ENCODE measurements around the gene SFMBT2. TPM values are rescaled to one million over a fixed set of nuclear protein-coding genes. Genes with fewer than 3 reads are reported as not detected.

SFMBT2 gene
- total RNA-seq, result 10 to 100 TPM; 25.6 to 32.1 TPM

DNA sequence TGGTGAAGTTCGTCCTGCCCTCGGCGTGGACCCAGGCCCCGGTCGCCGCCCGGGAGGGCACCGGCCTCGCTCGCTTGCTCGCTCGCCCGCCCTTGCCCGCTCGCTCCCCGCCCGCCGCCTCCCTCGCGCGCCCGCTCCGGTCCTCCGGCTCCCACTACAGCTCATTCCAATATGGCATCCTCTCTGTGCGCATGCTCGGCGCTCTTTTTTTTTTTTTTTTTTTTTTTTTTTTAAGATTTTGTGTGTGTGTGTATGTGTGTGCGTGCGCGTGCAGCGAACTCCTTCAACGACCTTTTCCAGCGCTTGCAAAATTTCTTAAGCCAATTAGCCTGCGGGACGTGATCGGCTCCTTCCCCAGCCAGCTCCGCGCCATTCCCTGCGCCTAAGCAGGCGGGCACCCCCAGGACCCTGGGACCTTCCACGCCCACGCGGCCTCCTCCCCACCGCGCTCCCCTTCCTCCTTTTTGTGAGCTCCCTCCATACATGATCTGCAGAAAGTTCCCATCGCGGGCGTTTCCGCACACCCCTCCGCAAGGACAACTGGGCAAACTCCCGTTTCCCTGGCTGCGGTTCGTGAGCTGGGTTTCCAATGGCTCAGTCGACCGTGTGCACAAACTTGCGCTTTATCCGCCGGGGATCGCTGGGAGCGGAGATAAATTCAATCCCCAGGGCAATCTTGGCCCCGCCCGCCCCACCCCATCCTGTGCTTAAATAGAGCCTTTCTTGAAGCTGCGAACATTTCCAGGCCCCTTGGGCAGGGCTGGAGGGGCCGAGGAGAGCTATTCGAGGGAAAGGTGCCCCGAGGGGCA is at the start of gene SFMBT2:
TSS of gene SFMBT2 (minus strand) at position 173 of the 809 bp plus-strand sequence. CDS start 29,136 bp downstream, outside the sequence.
- H3K27ac Mint-ChIP-seq, result peak within 1 kb of the TSS; percentile 96 to 99
- peak; percentile 51 to 56 for ATAC-seq

DNA sequence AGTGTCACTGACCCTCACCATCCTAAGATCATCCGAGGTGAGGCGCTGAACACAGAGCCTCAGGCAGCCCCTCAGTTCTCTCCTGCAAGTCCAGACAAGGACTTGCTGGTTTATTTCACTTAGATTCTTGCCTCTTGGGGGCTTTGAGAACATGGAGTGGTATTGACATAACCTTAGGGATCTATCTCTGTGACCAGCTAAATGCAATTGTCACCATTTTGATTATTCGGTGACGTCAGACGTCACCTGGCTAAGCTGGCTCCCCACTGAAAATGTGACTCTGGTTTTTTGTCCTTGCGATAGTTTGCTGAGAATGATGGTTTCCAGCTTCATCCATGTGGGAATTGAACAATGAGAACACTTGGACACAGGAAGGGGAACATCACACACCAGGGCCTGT is 49.2 kb upstream of the SFMBT2 start:
- no peak for DNase-seq (ENCODE audit: low spot score in 2 of 2)
- no peak overlapping the region for H3K27ac Mint-ChIP-seq
- no peaks in the 10 kb centered on the region for H3K36me3 Mint-ChIP-seq
- no peaks in the 10 kb centered on the region for H3K9me3 Mint-ChIP-seq
- ATAC-seq, result no peak

More for the DNA sequence above, at the start of gene SFMBT2:
- Mint-ChIP-seq H3K9me3 (no peaks in the 10 kb centered on the region), H3K36me3 (peaks cover 6 to 21% of the 10 kb centered on the region in 2 donors)
- DNase-seq (ENCODE audit: low spot score in 2 of 2), result peak; percentile 68 to 72

DNA sequence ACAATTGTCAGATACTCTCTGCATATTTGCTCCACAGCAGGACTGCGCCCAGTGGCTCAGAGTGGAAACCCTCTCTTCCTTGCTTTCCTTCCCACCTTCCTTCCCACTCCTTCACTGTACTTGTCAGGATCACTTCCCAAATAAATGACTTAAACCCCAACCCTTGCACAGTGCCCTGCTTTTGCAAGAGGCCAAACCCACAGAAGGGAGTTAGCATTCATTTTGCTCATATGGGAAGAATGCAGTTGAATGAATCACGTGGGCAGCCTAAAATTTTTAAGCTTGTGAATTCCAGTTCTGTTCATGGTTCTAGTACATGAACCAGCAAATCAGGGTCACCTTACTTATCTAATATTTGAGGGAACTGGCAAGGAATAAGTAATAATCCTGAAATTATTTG is 47.7 kb upstream of the SFMBT2 start:
- H3K9me3 Mint-ChIP-seq, result peaks cover 3 to 5% of the 10 kb centered on the region in 2 donors
- DNase-seq (ENCODE audit: low spot score in 2 of 2), result no peak
- no peak overlapping the region for H3K27ac Mint-ChIP-seq
- no peak for ATAC-seq
- no peaks in the 10 kb centered on the region for H3K36me3 Mint-ChIP-seq

DNA sequence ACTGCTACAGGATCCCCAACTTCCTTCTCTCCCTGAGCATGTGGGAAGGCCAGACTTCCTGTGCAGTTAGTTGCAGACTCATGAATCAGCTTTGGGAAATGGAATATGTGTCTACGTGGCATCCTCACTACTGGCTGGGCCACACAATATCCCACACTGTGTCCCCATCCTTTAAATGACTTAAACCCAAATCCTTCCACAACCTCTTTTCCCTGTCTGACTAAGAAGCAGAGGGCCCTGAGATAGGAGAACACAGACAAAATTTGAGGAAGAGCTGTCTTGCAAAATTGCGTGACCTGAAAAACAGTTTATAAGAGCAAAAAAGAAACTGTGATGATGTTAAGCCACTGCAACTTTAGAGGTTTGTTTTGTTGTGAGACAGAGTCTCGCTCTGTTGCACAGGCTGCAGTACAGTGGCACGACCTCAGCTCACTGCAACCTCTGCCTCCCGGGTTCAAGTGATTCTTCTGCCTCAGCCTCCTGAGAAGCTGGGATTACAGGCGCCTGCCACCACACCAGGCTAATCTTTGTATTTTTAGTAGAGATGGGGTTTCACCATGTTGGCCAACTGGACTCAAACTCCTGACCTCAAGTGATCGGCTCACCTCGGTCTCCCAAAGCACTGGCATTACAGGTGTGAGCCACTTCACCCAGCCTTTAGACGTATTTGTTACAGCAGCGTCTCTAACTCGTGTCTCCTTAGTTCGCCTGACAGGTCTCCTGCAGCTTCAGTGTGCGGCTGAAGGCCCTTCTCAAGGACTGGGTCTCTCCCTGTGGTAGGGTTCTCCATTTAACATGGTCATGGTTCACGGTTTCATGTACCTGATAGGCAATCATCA is 46.9 kb upstream of the SFMBT2 start:
- Mint-ChIP-seq H3K27ac (no peak overlapping the region), H3K36me3 (no peaks in the 10 kb centered on the region), H3K9me3 (peaks cover 3 to 5% of the 10 kb centered on the region in 2 donors)
- ATAC-seq, result no peak
- no peak for DNase-seq (ENCODE audit: low spot score in 2 of 2)

DNA sequence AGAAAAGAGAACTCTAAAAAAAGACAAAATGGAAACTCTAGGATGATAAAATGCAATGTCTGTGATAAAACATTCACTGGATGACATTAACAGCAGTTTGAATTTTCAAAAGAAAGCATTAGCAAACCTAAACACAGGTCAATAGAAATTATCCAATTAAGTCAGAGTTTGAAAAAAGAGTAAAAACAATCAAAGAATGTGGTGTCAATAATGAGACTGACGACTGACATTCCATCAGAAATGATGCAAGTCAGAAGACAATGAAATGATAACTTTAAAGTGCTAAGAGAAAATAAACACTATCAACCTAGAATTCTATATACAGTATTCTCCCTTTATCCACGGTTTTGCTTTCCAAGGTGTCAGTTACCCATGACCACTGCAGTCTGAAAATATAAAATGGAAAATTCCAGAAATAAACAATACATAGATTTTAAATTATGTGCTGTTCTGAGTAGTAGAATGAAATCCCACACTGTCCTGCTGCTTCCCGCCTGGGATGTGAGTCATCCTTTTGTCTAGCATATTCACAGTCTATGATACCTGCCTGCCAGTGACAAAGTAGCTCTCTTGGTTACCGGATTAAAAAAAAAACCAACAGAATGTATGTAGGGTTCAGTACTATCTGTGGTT is 38.3 kb upstream of the SFMBT2 start:
- peaks cover 0 to 9% of the 10 kb centered on the region in 2 donors for H3K36me3 Mint-ChIP-seq
- peaks cover 6 to 23% of the 10 kb centered on the region in 2 donors for H3K9me3 Mint-ChIP-seq
- no peak for DNase-seq (ENCODE audit: low spot score in 2 of 2)
- no peak overlapping the region for H3K27ac Mint-ChIP-seq
- ATAC-seq, result no peak

DNA sequence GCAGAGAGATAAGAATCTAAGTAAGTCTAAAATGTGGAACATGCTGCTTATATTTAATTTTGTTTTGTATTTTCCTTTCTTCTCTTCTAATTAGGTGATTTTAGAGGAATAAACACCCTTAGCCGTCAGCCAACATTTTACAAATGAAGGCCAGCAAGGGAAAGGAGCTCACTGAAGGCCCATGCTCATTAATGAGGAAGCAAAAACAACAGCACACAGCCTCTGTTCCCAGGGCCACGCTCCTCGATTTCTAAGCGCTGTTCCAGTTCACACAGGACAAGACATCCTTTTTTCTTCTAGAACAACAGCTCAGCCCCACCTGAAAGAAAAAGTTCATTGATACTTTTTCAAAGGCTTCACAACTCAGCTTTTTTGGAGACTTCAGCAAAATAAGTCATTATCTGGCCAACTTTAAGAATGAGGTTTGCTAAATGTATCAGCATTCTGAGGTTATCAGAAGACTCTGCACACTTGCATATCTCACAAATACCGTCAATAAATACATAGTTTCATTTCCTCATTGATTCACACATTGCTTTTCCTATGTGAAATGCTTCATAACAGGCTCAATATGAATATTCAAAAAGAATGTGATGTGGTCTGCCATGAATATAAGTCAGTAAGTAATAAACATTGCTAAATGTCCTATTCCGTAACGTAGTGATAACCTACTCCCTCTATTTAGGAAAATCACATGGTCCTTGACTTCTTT is 34.8 kb upstream of the SFMBT2 start:
- Mint-ChIP-seq H3K9me3 (peaks cover 3 to 16% of the 10 kb centered on the region in 2 donors), H3K36me3 (peaks cover 0 to 9% of the 10 kb centered on the region in 2 donors), H3K27ac (no peak overlapping the region)
- DNase-seq (ENCODE audit: low spot score in 2 of 2) (no peak), ATAC-seq (no peak)

DNA sequence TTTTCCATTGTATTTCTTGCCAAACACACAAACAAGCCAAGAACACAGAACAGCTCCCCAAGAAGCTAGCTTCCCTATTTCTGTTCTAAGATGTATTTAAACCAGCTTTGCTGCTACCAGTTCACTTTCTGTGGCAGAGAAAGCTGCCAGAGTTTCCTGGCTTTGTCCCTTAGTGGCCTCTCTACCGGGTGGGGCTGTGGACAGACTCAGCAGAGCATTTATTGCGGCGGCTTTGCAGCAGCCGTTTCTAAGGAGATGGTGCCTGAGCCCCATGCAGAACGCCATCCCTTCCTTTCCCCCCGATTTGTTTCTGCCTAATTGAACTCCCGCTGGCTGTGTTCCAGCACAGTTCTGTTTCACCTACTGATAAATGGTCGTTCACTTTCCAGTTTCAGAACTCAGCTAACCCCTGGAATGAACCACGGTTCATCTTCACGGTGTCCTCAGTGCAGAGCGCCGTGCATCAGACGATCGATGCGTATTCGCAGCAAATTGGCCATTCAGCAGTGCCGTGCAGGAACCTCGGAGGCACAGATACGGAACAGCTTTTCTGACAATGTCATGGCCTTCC is 33.8 kb upstream of the SFMBT2 start:
- no peak for ATAC-seq
- peaks cover 3 to 10% of the 10 kb centered on the region in 2 donors for H3K9me3 Mint-ChIP-seq
- H3K36me3 Mint-ChIP-seq, result peaks cover 0 to 9% of the 10 kb centered on the region in 2 donors
- no peak for DNase-seq (ENCODE audit: low spot score in 2 of 2)
- no peak overlapping the region for H3K27ac Mint-ChIP-seq

DNA sequence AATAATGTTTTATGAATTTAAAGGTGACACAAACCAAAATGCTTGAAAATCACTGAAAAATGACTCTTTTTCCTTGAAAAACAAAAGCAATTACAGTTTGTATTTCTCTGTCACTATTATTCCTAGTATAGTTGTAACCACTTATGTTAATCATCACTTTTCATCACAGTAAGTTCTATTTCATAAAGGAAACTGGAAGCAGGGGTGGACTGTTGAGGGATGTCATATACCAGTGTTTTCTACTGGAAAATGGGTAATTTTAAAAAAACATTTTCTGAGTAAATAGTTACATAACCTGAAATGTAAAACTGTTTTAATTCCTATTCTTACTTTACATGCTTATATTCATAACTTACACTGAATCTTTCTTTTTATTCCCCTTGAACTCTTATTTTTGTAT is 32.2 kb upstream of the SFMBT2 start:
- peaks cover 0 to 2% of the 10 kb centered on the region in 2 donors for H3K9me3 Mint-ChIP-seq
- ATAC-seq (no peak), DNase-seq (ENCODE audit: low spot score in 2 of 2) (no peak)
- H3K36me3 Mint-ChIP-seq, result no peaks in the 10 kb centered on the region
- H3K27ac Mint-ChIP-seq, result no peak overlapping the region

DNA sequence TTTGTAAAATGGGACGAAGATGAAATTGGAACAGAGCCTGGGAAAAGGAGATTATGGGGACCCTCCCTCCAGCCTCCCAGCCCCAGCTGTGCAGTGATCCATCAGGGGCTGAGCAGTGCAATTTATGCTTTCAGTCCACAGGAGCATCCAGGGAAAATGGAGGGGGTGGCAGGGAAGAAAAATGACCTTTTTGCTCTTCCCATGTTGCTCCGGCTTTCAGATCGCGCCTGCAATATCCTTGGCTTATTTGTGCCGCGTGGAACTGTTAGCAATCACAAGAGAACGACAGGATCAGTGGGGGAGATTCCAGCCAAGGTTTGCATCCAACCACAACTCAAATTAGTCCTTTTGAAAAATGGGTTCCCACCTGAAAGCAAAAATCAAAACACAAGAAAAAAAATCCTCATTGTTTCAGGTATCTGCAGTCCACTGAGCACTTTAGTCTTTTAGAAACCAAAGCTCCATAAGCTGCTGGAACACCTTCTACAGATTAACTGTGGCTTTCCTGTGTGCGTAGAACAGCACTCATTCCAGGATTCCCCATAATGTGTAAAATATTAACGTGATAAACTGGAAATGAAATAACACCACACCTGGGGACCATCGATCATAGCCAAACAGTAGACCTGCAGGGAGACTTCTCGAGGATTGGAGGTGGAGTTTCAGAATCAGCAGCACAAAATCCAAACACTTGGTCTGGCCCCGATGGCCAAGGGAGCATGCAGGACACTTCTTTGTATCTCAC is 30.7 kb upstream of the SFMBT2 start:
- Mint-ChIP-seq H3K9me3 (no peaks in the 10 kb centered on the region), H3K36me3 (no peaks in the 10 kb centered on the region), H3K27ac (no peak overlapping the region)
- ATAC-seq (no peak), DNase-seq (ENCODE audit: low spot score in 2 of 2) (no peak)

DNA sequence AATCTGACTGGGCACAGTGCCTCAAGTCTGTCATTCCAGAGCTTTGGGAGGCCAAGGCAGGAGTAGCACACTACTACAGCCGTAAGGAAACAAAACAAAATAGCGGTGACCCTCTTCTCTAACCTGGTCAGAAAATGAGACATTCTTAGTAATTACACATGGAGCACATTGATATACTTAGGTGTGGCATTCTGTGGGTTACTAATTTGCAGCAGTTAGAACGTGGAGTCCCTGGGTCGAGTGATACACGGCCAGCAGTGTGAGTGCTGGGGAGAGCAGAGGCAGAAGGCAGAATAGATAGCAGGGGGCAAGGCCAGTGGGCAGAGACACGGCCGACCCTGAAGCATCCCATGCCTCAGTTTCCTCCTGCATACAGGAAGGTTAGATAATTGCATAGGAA is 28.9 kb upstream of the SFMBT2 start:
- no peaks in the 10 kb centered on the region for H3K9me3 Mint-ChIP-seq

DNA sequence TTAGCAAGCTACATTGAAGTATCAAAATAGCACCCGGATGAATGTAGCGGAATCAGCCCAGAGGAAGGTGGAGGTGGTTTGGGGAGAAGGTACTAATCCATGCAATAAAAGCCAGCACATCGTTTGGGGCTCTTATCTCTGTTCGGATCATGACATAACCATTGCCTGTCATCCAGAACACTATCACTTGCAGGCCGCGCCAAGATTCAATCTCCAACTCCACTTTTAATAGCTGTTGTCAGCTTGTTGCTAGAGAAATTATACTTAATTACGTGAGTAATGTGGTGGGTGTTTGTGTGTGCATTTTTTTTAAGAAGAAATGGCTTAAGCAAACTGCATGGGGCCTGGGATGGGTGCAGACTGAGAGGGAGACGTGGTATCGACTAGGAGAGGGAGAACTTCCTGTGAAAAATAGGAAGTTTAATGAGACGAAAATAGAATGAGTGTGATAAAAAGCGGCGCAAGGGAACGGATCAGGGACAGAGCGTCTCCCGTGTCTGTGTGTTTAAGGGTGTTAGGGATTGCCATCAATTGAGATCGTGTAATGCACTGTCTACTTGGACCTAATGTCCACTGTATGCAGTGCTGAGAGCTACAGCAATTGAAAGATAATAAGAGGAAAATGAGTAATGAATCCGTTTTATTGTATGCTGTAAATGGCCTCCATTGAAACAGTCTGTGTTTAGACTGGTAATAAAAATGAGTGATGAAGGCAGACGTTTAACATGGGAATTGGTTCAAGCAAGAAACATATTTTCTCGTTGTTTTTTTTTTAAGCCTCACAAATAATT is 27.6 kb upstream of the SFMBT2 start:
- ATAC-seq (no peak), DNase-seq (ENCODE audit: low spot score in 2 of 2) (no peak)
- H3K9me3 Mint-ChIP-seq, result no peaks in the 10 kb centered on the region
- H3K27ac Mint-ChIP-seq, result no peak overlapping the region
- no peaks in the 10 kb centered on the region for H3K36me3 Mint-ChIP-seq

More for the DNA sequence above, 28.9 kb upstream of the SFMBT2 start:
- Mint-ChIP-seq H3K27ac (no peak overlapping the region), H3K36me3 (no peaks in the 10 kb centered on the region)
- DNase-seq (ENCODE audit: low spot score in 2 of 2) (no peak), ATAC-seq (no peak)

DNA sequence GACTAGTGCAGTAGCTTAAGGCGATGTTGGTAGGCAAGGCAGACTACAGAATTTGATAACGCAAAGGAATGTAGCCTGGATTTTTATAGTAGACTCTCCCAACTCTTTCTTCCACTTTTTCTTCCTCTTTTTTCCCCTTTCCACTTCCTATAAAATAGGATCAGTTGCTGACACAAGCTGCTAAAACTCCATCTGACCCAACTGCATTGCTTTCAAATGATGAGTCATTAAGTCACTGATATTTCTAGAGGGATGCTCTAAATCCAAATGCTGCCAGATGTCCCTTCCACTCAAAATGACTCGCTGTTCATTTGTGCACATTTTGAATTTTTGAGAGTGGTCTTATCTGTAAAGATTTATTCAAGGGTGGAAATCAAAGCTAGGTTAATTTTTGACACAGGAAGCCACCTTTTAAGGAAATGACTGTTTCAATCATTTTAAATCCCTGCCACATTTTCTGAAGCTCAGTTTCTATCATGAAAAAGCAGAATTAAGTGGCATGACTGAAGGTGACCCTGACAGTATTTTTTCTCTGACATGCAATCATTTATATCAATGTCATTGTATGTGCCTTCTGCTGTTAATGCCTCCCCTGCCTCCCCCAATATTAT is 25.8 kb upstream of the SFMBT2 start:
- Mint-ChIP-seq H3K9me3 (no peaks in the 10 kb centered on the region), H3K27ac (no peak overlapping the region), H3K36me3 (no peaks in the 10 kb centered on the region)
- DNase-seq (ENCODE audit: low spot score in 2 of 2) (no peak), ATAC-seq (no peak)

DNA sequence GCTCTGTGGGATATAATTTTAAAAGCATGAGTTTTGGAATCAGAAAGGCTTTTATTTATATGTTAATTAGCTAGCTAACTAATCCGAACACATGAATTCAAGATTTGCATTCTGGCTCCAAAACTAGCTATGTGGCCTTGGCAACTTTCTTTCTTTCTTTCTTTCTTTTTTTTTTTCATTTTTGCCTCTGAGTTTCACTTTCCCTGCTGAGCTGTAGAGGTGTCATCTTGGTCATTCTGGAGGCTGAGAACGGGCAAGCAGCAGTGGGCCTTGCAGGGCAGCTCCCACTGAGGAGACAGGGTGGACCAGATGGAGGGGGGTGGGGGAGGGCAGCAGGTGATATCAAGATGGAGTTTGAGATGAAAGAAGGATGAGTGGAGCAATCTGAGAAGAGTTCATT is 24.8 kb upstream of the SFMBT2 start:
- no peak overlapping the region for H3K27ac Mint-ChIP-seq
- H3K36me3 Mint-ChIP-seq, result no peaks in the 10 kb centered on the region

DNA sequence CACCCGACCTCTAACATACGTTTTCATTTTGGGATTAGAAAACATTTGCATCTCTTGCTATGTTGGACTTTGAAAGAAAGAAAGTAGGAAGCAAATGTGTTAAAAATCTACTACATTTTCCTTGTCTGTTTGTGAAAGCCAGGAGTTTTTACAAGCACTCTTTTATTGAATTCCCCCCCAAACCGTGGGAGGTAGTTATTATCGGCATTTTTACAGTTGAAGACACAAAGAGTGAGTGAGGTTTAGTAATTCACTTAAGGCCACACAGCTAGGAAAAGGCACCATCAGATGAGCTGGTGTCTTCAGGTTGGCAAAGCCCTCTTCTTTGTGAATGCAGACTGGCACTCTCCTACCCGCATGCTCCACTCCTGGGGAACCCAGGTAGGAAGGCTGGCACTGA is 23.5 kb upstream of the SFMBT2 start:
- Mint-ChIP-seq H3K27ac (no peak overlapping the region), H3K36me3 (no peaks in the 10 kb centered on the region), H3K9me3 (no peaks in the 10 kb centered on the region)
- ATAC-seq (no peak), DNase-seq (ENCODE audit: low spot score in 2 of 2) (no peak)

More for the DNA sequence above, 24.8 kb upstream of the SFMBT2 start:
- DNase-seq (ENCODE audit: low spot score in 2 of 2) (no peak), ATAC-seq (no peak)
- no peaks in the 10 kb centered on the region for H3K9me3 Mint-ChIP-seq

DNA sequence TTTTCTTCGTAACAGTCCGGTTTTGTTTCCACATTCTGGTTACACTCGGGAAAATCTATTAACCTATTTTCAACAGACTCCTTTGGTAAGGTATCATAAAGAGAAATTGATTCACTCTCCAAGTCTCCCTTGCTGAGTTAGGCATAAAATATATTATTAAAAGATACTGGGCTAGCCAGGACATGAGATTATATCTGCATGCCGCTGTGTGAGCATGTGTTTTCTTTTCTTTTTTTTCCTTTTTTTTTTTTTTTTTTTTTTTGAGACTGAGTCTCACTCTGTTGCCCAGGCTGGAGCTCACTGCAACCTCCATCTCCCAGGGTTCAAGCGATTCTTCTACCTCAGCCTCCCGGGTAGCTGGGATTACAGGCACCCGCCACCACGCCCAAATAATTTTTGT is 23.0 kb upstream of the SFMBT2 start:
- DNase-seq (ENCODE audit: low spot score in 2 of 2) (no peak), ATAC-seq (no peak)
- H3K36me3 Mint-ChIP-seq, result no peaks in the 10 kb centered on the region
- no peak overlapping the region for H3K27ac Mint-ChIP-seq
- no peaks in the 10 kb centered on the region for H3K9me3 Mint-ChIP-seq

Data from activated naive CD4-positive, alpha-beta T cell treated with anti-CD3 and anti-CD28 coated beads, Interleukin-2, amount 50 U/mL, for 72 hours (primary cell).